Measurements from ENCODE around the gene CAPN2. TPM values are rescaled to one million over a fixed set of nuclear protein-coding genes. Genes with fewer than 3 reads are reported as not detected.

The CAPN2 gene
- total RNA-seq, 4 donors from 2014 or later: 96.5 to 170 (median 117) TPM

- intact Hi-C loops (cut with DNase I; ENCODE audit: low total_unique reads): no loop called here
- H3K27ac ChIP-seq: peak overlapping the region in 1 of 2 donors; percentile 67
- H3K4me3 ChIP-seq: no peak overlapping the region
- H3K36me3 ChIP-seq: no peaks in the 10 kb centered on the region
- no peaks in the 10 kb centered on the region for H3K4me1 ChIP-seq
- no peak for DNase-seq
- no peaks in the 10 kb centered on the region for H3K9me3 ChIP-seq
- TF ChIP-seq POLR2A (IDR thresholded peaks at IDR 0.05) (no peak), CTCF (IDR thresholded peaks at IDR 0.05) (no peak)
- H3K27me3 ChIP-seq: no peaks in the 10 kb centered on the region
These were observed 73.5 kb downstream of the CAPN2 start for GRCh38 chr1:223785808-223786207.

- Histone ChIP-seq H3K36me3 (no peaks in the 10 kb centered on the region), H3K9me3 (no peaks in the 10 kb centered on the region), H3K4me1 (no peaks in the 10 kb centered on the region), H3K27ac (no peak overlapping the region), H3K4me3 (no peak overlapping the region), H3K27me3 (no peaks in the 10 kb centered on the region)
- no peak for DNase-seq
- TF ChIP-seq POLR2A (IDR thresholded peaks at IDR 0.05) (no peak), CTCF (IDR thresholded peaks at IDR 0.05) (no peak)
- intact Hi-C loops (cut with DNase I; ENCODE audit: low total_unique reads): no loop called here
These were observed 76.5 kb downstream of the CAPN2 start for GRCh38 chr1:223788746-223789415.

GRCh38 chr1:223792046-223792445 lies 79.7 kb downstream of the CAPN2 start:
- no peaks in the 10 kb centered on the region for H3K4me1 ChIP-seq
- no peaks in the 10 kb centered on the region for H3K36me3 ChIP-seq
- TF ChIP-seq POLR2A (IDR thresholded peaks at IDR 0.05): no peak
- TF ChIP-seq CTCF (IDR thresholded peaks at IDR 0.05): no peak
- H3K9me3 ChIP-seq: no peaks in the 10 kb centered on the region
- no peak for DNase-seq
- H3K4me3 ChIP-seq: no peak overlapping the region
- intact Hi-C loops (cut with DNase I; ENCODE audit: low total_unique reads): no loop called here
- H3K27ac ChIP-seq: no peak overlapping the region
- H3K27me3 ChIP-seq: no peaks in the 10 kb centered on the region

GRCh38 chr1:223793716-223794115 lies 81.4 kb downstream of the CAPN2 start:
- intact Hi-C loops (cut with DNase I; ENCODE audit: low total_unique reads): no loop called here
- Histone ChIP-seq H3K4me1 (no peaks in the 10 kb centered on the region), H3K9me3 (no peaks in the 10 kb centered on the region), H3K36me3 (no peaks in the 10 kb centered on the region), H3K27ac (no peak overlapping the region), H3K27me3 (no peaks in the 10 kb centered on the region), H3K4me3 (no peak overlapping the region)
- TF ChIP-seq CTCF (IDR thresholded peaks at IDR 0.05) (no peak), POLR2A (IDR thresholded peaks at IDR 0.05) (no peak)
- no peak for DNase-seq

- Histone ChIP-seq H3K36me3 (no peaks in the 10 kb centered on the region), H3K4me1 (no peaks in the 10 kb centered on the region), H3K9me3 (no peaks in the 10 kb centered on the region), H3K27me3 (no peaks in the 10 kb centered on the region), H3K4me3 (no peak overlapping the region), H3K27ac (no peak overlapping the region)
- intact Hi-C loops (cut with DNase I; ENCODE audit: low total_unique reads): no loop called here
- no peak for DNase-seq
- no peak for TF ChIP-seq POLR2A (IDR thresholded peaks at IDR 0.05)
- TF ChIP-seq CTCF (IDR thresholded peaks at IDR 0.05): no peak
These were observed 82.0 kb downstream of the CAPN2 start for GRCh38 chr1:223794136-223794880.
